ENCODE results near the gene JAG2.

JAG2 gene

DNA sequence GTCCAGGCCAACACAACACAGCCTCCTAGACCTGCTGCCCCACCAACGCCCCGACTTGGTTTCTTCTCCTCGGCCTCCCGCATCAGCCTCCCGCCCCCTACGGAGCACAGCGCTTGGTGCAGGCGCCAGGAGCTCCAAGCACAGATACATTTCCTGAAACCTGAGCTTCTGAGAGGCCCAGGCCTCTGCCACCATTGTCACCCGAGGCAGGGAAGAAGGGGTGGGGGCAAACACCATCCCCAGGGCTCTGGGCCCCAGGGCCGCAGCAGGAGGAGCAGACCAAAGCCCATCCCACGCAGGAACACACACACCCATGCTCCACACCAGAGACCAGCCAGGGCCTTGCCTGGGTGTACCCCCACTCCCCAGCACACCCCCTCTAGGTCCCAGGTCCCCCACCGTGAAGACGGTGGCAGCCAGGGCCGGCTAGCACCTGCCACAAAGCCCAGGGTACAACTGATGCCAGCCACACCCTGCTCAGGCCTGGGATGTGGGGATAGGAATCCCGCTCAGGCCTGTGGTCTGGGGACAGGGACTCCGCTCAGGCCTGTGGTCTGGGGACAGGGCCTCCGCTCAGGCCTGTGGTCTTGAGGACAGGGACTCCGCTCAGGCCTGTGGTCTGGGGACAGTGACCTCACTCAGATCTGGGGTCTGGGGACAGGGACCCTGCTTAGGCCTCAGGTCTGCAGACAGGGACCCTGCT, 5.4 kb downstream of the JAG2 start:
- peak; percentile 14 for DNase-seq

DNA sequence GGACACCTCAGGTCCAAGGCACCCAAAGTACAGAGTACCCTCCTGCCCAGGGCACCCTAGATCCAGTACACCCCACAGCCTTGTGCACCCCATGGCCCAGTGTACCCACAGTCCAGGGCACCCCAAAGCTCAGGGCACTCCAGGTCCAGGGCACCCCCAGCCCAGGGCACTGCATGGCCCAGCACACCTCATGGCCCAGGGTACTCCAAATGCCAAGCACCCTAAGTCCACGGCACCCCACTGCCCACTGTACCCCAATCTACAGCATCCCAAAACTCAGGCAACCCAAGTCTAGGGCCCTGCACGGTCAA, 6.0 kb downstream of the JAG2 start:
- no peak for DNase-seq

DNA sequence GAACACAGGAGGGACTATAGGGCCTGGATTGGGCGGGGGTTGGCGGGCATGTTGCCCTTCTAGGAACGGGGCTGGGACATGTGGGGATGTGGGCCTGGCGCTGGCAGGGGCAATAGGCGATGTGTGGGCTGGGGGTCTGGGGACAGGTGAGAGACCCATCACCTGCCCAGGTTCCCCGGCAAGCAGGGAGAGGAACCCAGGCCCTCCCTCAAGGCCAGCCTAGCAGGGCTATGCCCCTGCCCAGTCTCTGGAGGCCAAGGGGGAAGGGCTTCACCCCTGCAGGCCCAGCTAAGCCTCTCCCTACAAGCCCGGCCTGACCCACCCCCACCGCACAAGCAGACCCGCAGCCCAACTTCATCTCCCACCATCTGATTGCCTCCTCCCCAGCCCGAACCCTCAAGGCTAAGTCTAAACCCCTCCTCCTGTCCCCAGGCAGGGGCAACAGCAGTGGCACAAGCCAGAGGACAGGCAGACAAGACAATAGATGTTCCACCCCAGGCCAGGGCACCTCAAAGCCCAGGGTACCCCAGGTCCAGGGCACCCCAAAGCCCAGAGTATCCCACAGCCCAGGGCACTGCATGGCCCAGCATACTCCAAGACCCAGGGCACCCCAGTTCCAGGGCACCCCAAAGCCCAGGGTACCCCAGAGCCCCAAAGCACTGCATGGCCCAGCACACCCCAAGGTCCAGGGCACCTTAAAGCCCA, 6.5 kb downstream of the JAG2 start:
- no peak for DNase-seq

GRCh38 chr14:105161309-105161708, 7.3 kb downstream of the JAG2 start:
- DNase-seq, result no peak

DNA sequence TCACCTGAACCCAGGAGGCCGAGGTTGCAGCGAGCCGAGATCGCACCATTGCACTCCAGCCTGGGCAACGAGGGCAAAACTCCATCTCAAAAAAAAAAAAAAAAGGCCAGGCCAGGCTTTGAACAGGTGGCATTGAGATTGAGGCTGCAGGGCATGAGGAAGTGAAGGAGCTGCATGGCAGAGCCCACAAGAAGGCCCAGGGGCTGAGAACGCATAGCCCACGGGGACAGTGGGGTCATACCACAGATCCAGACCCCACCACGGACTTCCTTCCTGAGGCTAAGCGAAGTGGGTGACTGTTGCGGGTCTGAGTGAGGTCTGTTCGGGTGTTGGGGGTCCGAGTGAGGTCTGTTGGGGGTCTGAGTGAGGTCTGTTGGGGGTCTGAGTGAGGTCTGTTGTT, 7.8 kb downstream of the JAG2 start:
- peak; percentile 40 for DNase-seq

DNA sequence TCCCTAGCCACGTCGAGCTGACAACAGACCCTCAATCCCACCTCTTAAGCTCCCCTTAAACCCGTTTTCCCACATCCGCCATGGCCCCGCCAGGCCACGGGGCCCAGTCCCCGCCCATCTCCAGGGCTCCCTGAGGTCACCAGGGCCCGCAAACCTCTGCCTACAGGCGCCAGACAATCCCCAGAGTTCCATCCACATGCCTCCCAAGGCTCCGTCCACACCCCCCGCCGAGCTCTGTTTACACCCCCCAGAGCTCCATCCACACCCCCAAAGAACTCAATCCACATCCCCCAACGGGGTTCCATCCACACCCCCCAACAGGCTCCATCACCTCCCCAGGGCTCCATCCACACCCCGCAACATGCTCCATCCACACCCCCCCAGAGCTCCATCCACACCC, 9.2 kb downstream of the JAG2 start:
- DNase-seq, result no peak

DNA sequence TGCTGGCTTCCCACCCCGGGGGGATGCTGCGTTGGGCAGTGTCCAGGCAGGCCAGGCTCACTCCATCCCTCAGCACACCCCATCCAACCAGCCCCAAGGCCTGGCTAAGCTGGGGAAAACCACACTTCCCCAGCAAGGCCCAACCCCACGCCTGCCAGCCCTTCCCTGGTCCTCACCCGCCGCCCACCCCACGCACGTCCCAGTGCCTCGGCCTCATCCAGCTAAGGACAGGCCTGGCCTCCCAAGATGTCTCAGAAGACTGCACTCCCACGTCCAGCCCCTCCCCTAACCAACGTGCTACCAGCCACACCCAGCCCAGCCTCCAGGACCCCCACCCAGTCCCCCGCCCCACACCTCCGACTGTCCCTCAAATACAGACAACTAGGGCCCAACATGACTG, 9.8 kb downstream of the JAG2 start:
- DNase-seq, result no peak

DNA sequence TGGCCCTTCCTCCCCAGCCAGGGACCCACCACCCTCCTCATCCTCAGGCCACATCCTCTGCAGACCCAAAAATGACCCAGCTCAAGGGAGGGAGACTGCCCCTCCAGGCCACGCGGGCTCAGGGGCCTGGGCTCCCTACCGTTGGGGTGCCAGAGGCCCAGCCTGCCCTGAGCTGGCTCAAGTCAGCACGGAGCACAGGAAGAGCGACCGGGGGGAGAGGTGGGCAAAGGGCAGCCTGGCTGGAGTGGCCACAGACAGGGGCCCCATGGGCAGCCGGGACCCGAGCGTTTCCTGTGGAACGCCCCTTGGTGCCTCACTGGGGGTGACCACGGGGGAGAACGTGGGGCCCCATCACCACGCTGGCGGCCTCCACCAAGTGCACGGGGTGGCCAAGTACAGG, 10.7 kb downstream of the JAG2 start:
- DNase-seq, result no peak

DNA sequence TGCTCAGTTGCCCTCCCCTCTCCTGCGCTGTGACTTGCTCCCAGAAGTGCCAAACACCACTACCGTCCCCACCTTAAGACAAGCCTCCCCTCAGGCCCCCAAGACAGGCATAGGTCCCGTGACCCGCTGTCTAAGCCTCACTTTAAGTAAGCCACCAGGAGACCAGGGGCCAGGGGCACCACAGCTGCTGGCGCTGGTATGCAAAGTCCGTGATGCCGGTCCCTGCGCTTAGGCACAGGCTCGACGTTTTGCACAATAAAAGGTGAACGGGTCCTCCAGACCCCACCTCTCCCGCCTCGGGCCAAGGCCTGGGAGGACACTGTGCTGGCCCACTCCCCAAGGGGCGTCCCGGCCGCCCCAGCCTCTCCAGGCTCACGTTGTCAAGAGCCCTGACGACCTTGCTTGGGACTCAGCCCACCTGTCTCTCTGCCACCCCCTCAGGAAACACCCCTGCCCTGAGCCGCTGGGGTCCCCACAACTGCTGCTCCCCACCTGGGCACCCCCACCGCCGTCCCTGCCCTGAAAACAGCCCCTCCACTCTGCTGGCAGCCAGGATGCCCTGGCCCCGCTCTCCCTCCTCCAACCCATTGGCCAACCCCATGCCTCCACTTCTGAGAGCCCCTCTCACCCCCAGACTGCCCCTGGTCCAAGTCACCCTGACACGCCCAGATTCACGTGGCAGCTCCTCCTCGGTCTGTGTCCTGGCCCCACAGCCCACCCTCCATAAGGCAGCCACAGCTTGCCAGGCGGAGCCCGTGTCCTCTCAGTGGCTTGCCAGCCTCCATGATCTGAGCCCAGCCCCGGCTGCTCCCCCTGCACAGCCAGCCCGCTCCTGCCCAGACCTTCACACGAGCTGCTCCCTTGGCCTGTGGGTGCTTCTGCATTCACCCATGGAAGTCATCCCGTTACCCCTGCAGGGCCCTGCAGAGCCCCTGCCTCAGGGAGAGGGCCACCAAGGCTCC, 11.9 kb downstream of the JAG2 start:
- DNase-seq, result no peak

DNA sequence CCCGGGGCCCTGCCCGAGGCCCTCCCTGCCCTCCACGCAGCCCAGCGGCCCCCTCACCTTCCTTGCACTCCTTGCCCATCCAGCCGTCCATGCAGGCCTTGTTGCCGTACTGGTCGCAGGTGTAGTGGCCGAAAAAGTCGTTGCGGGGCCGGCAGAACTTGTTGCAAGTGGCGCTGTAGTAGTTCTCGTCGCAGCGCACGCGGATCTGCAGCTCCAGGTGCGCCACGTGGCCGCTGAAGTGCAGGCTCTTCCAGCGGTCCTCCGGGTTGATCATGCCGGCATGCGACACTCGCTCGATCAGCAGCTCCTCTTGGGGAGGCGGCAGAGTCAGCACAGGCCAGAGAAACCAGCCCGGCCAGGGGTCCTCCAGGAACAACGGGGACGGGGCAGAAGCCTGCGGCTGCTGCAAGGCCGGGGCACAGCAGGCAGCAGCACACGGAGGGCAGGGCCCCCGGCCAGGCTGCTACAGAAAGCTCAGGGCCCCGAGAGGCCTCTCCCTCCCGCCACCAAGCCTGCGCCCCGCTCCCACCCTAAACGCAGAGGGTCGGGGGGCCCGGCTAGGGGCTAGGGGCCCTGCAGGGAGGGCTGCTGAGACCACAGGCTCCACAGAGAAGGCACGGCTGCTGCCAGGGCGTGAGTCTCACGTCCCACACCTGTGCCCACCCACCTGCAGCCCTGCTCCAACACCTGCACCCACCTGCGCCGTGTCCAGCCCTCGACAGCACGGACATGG, 12.7 kb downstream of the JAG2 start:
- DNase-seq, result no peak

DNA sequence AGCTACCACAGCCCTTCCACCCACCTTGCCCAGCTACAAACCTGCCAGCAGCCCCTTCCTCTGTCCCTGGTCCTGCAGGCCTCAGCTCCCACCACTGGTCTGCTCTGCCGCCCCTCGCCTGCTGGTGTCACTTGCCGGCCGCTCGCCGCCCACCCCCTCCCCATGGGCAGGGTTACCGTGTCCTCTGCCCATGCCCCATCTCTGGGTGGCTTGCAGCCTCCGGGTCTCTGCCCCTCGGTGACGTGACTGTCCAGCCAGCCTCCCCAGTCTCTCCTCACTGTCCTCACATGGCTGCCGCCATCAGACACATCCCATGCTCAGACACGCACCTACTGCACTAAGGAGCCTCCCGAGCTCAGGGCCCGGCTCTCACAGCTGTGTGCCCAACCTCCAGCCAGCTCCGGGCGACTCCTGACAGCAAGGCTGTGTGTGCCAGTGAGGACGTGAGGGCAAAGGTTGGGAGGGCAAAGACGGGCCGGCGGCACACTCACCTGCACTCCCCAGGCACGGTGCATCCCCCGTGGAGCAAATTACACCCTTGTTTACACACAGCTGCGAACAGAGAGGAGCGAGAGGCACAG, 13.4 kb downstream of the JAG2 start:
- DNase-seq, result no peak

- no peak for DNase-seq
Observed at GRCh38 chr14:105154476-105154871, 14.1 kb downstream of the JAG2 start.

DNA sequence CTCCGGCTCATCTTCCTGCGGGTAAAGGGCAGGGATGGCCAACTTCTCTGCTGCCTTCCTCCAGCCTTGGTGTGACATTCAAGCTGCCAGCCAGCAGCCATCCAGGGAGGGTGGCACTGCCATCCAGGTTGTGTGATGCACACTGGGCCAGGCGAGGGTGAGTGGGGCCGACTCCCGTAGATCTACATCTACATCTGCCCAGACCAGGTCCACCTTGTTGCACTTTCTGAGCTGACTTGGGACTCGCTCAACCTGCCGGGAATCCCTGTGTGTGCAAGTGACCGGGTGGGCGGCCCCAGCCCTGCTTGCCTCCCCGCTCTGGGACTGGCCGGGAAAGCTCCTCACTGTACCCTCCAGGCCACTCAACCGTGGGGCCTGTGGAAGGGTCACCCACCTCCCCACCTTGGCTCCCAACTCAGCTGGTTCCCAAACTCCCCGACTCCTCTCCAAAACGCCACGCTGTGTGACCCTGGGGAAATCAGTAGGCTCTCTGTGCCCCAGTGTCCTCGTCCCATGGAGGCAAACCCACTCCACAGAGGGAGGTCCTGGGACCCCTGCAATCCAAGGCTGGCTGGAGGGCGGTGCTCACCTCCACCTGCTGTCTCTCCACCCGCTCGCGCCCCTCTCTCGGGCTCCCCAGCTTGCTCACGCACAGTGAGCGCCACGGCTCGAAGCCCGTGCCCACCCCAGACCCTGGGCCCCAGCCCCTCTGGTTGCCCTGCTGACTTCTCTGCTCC, 14.7 kb downstream of the JAG2 start:
- no peak for DNase-seq

- no peak for DNase-seq
Observed at GRCh38 chr14:105153331-105153731, 15.2 kb downstream of the JAG2 start.

DNA sequence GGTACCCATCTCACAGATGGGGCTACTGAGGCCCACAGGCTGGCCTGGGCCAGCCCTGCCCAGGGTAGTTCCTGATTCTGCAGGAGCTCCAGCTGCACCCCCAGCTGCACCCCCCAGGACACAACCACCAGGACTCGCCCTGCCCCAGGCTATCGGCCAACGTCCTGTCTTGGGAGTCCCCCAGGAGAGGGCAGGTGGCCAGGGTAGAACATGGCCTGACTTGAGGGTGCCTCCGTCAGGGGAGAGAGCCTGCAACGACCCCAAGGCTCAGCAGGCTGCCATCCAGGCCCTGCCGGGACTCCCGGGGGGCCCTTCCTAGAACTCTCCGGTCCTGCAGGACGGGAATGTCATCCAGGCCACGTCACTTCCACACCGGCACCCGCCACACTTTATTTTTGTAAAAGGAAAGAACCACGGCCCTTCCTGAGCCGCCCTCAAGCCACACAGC, 15.8 kb downstream of the JAG2 start:
- DNase-seq, result no peak

GRCh38 chr14:105151838-105152793, 16.5 kb downstream of the JAG2 start:
- no peak for DNase-seq

DNA sequence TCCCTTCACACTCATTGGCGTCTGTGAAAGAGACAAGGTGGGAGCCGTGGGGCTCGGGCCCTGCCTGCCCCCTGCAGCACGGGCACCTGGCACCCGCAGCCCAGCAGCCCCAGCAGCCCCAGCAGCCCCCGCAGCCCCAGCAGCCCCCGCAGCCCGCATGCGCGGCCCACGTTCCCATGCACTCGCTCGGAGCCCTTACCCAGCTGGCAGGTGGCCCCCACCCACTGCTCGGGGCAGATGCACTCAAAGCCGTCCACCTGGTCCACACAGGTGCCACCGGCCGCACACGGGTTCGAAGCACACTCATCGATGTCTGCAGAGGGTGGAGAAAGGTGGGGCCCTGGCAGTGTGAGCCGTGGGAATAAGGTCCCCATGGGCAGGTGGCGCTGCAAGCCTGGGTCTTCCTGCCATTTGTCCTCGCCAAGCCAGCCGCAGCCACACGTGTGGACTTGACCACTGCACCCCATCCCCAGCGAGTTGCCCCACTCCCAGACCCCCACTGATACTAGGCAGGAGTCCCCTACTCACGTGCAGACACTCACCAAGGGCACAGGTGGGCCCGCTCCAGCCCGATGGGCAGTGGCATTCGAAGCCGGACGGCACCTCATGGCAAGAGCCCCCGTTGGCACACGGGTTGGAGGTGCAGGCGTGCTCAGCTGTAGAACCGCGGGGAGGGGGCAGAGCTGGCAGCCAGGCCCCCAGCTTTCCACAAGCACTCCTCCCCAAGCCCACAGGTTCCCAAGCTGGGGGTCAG, 17.3 kb downstream of the JAG2 start:
- no peak for DNase-seq

DNA sequence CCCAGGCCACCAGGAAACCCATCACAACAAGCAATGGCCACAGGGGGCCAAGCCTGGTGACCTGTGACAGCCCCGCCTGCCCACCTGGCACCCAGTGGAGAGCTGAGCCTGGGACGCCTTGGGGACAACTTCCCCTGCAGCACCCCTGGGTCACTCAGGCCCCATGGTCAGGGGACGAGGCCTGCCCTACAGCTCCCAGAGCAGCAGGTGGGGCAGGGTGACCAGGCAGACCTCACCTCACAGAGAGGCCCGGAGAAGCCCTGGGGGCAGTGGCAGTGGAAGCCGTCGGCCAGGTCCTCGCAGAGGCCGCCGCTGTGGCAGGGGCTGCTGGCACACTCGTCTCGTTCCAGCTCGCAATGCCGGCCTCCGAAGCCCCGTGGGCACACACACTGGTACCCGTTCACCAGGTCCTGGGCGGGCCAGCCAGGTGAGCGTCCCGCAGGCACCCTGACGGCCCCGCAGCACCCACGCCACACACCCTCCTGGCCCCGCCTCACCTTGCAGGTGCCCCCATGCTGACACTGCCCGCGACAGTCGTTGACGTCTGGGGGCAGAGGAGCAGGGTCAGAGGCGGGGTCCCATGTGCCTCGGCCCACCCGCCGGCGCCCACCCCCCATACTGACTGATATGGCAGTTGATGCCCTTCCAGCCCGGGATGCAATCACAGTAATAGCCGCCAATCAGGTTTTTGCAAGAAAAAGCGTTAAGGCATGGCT, 18.1 kb downstream of the JAG2 start:
- no peak for DNase-seq

DNA sequence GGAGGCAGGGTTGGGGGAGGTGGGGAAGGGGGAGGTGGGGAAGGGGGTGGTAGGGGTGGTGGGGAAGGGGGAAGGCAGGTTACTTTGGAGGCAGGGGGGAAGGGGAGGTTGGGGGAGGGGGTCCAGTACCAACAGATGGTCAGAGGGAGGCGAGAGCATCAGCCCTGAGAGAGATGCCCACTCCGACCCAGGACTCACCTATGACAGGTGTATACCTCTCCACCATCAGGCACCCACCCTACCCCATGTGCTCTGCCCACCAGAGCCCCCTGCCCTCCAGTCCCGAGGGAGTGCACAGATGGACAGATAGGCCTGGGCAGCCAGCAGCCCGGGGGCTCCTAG, 18.6 kb downstream of the JAG2 start:
- no peak for DNase-seq
